Measurements from ENCODE around the gene TXNDC17.

TXNDC17 gene

DNA sequence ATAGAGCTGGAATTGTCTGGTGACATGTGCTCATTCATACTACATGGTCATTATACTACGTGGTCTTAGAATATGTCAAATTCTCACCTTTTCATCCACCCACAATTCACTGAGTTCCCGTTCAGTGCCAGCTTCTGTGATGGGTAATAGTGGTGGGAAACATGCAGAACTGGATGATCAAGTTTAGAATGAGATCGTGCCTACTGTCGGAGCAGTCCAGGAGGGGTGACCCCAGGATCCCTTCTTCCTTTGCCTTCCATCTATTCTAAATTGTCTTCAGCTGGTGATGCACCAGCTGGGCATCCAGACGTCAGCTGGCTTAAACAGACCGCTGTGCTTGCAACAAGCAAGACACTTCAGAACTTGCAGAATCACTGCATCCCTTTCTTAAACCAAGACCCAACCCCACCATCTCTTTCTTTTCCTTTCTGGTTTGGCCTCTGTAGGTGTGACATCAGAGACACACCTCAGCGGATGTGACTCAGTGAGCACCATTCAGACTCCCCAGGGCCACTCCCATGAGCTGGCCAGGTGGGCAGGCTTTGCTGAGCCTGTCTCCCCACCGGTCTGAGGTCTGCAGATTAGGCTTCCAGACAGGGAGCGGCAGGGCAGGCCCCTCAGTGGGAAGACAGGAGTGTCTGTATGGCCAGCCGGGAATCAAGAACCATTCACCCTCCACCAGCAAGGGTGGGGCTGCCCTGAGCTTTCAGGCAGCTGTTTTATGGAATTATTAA, 28.8 kb downstream of the TXNDC17 start:
- Histone ChIP-seq H3K36me3 (no peaks in the 10 kb centered on the region), H4K20me1 (peaks cover 9% of the 10 kb centered on the region; the same call in 1 of the 2 replicates), H3K9me3 (no peaks in the 10 kb centered on the region), H3K27ac (no peak overlapping the region), H3K9ac (no peak overlapping the region), H3K4me2 (no peak overlapping the region), H3K4me3 (no peak overlapping the region), H3K27me3 (peaks cover 2% of the 10 kb centered on the region; the same call in 1 of the 2 replicates), H3K4me1 (peaks cover 25% of the 10 kb centered on the region)
- TF ChIP-seq Cebpa-rat (IDR thresholded peaks at IDR 0.05) = no peak

DNA sequence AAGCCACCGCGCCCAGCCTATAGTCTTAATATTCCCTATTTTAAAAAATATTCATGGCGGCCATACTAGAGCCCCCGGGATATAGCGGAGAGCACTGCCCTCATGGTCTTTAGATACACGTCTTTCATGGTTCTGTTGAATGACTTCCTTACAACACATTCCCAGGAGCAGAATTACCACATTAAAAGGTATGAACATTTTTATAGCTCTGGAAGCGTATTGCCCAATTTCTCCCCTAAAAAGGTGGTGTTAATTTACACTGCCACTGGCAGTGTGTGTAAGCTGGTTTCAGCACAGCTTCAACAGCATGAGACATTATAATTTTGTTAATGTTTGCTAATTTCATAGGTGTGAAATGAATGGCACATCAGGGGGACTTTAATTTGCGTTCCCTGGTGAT, 29.7 kb downstream of the TXNDC17 start:
- Histone ChIP-seq H3K4me3 (no peak overlapping the region), H3K27me3 (peaks cover 11% of the 10 kb centered on the region), H4K20me1 (peaks cover 18% of the 10 kb centered on the region; the same call in 1 of the 2 replicates), H3K27ac (no peak overlapping the region), H3K4me1 (peaks cover 27% of the 10 kb centered on the region), H3K9ac (no peak overlapping the region), H3K36me3 (no peaks in the 10 kb centered on the region), H3K4me2 (no peak overlapping the region), H3K9me3 (no peaks in the 10 kb centered on the region)
- TF ChIP-seq Cebpa-rat (IDR thresholded peaks at IDR 0.05) = no peak

DNA sequence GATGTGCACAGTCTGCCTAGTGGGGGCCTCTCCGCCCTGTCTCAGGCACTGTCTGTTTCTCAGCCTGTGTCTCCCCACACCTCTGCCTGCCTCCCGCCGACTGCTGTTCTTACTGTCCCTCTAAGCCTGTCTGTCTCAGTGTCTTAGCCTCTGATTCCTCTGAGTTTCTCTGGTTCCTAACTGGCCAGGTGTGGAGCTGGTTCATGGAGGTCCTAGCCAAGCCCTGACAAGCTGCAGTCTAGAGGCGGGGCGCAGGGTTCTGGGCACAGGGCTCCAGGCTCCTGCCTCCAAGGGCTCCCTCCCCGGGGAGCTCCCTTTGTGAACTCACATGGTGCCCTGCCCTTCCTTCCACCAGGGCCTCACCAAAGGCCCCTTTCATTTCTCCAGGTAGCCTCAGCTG, 30.1 kb downstream of the TXNDC17 start:
- no peak overlapping the region for H3K27ac ChIP-seq
- TF ChIP-seq Cebpa-rat (IDR thresholded peaks at IDR 0.05) = no peak
- no peak overlapping the region for H3K4me2 ChIP-seq
- H3K9ac ChIP-seq = no peak overlapping the region
- peaks cover 16% of the 10 kb centered on the region for H3K27me3 ChIP-seq
- peaks cover 30% of the 10 kb centered on the region for H3K4me1 ChIP-seq
- no peaks in the 10 kb centered on the region for H3K36me3 ChIP-seq
- no peaks in the 10 kb centered on the region for H3K9me3 ChIP-seq
- peaks cover 22% of the 10 kb centered on the region; the same call in 1 of the 2 replicates for H4K20me1 ChIP-seq
- H3K4me3 ChIP-seq = no peak overlapping the region

DNA sequence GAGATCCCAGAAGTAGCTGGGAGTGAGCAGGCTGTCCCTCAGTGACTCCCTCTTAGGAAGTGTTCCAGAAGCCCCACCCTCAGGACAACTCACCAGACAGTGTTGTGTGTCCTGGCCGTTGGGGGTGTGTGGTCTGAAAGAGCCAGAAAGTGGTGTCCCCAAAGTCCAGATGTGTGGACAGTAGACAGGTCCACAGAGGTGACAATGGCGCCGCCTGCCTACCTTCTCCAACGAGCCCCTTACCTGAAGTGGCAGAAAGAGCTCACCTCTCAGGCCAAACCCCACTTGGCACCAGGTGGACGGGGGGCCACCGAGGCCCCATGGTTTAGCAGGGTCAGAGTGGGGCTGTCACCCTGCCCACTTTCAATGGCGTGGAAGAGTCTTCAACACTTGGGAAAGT, 30.6 kb downstream of the TXNDC17 start:
- H4K20me1 ChIP-seq = peaks cover 26% of the 10 kb centered on the region
- TF ChIP-seq Cebpa-rat (IDR thresholded peaks at IDR 0.05) = no peak
- peaks cover 27% of the 10 kb centered on the region for H3K4me1 ChIP-seq
- H3K9ac ChIP-seq = no peak overlapping the region
- H3K9me3 ChIP-seq = no peaks in the 10 kb centered on the region
- H3K36me3 ChIP-seq = no peaks in the 10 kb centered on the region
- no peak overlapping the region for H3K4me3 ChIP-seq
- H3K4me2 ChIP-seq = no peak overlapping the region
- H3K27ac ChIP-seq = no peak overlapping the region
- H3K27me3 ChIP-seq = peaks cover 20% of the 10 kb centered on the region

DNA sequence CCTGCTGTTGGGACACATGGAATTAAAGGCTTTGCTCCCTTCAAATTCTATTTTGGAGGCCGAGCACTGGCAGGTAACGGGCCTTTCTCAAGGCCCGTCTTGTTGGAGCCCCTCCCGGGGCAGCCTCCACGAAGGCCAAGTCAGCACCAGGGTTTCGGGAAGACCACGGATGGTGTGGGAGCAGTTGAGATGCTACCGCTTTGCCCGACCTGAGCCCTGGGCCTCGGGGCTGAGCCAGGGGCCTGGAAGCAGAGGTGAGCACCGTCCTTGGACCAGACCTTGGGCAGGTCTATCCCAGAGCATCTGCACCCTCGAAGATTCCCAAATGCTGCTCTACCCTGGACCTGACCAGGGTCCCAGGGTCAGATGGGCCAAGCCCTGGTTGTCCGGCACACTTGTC, 33.7 kb downstream of the TXNDC17 start:
- H3K9me3 ChIP-seq = no peaks in the 10 kb centered on the region
- H3K4me3 ChIP-seq = no peak overlapping the region
- no peak overlapping the region for H3K27ac ChIP-seq
- TF ChIP-seq Cebpa-rat (IDR thresholded peaks at IDR 0.05) = no peak
- H3K9ac ChIP-seq = no peak overlapping the region
- H3K4me1 ChIP-seq = peaks cover 38% of the 10 kb centered on the region
- no peak overlapping the region for H3K4me2 ChIP-seq
- H4K20me1 ChIP-seq = peaks cover 44% of the 10 kb centered on the region
- peaks cover 51% of the 10 kb centered on the region for H3K27me3 ChIP-seq
- no peaks in the 10 kb centered on the region for H3K36me3 ChIP-seq

DNA sequence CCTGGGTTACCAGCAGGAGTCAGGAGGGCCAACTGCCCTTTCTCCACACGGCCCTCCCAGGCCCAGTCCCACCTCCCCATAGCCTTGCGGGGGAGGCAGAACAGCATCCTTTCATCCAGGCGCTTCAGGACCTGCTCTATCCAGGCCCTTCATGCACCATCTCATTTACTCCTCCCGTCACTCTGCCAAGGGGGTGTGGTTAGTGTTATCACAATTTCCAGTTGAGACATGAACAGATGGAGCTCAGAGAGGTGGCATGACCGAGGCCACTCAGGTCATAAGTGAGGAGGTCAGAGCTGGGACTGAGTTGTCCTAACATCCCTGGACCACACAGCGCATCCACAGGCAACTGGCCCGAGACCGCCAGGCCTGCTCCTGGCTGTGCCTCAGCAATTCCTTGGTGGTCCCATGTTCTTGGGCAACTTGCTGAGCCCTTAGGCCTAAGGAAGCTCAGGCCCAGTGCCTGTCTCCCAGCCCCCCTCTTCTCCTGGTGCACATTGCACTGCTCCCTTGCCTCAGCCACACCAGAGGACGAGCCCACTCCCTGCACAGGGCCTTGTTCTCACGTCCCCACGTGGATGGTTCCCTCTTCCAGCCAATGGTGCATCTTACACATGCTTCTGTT, 34.5 kb downstream of the TXNDC17 start:
- H3K4me1 ChIP-seq = peaks cover 46% of the 10 kb centered on the region
- H4K20me1 ChIP-seq = peaks cover 44% of the 10 kb centered on the region
- no peak overlapping the region for H3K27ac ChIP-seq
- no peak overlapping the region for H3K9ac ChIP-seq
- no peak for TF ChIP-seq Cebpa-rat (IDR thresholded peaks at IDR 0.05)
- no peak overlapping the region for H3K4me3 ChIP-seq
- H3K36me3 ChIP-seq = no peaks in the 10 kb centered on the region
- H3K9me3 ChIP-seq = no peaks in the 10 kb centered on the region
- peaks cover 51% of the 10 kb centered on the region for H3K27me3 ChIP-seq
- H3K4me2 ChIP-seq = peak overlapping the region; percentile 39

DNA sequence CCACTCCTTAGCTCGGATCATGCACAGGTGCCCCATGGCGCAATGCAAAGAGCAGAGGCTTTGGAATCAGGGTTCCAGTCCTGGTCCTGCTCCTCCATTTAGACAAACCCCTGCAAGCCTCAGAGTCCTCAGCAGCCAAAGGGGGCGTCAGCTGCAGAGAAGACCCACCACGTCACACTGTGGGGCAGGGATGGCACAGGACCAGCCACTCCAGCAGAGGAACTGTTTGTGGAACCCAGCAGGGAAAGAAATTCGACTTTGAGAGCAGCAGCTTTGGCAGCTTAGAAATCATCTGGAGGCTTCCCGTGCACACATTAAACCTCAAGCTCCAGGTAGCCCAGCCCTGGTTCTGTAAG, 35.9 kb downstream of the TXNDC17 start:
- no peak overlapping the region for H3K9ac ChIP-seq
- peaks cover 44% of the 10 kb centered on the region for H4K20me1 ChIP-seq
- peaks cover 56% of the 10 kb centered on the region for H3K27me3 ChIP-seq
- no peak for TF ChIP-seq Cebpa-rat (IDR thresholded peaks at IDR 0.05)
- H3K4me2 ChIP-seq = peak overlapping the region; percentile 70
- H3K27ac ChIP-seq = no peak overlapping the region
- H3K36me3 ChIP-seq = no peaks in the 10 kb centered on the region
- H3K9me3 ChIP-seq = no peaks in the 10 kb centered on the region
- no peak overlapping the region for H3K4me3 ChIP-seq
- H3K4me1 ChIP-seq = peaks cover 59% of the 10 kb centered on the region

DNA sequence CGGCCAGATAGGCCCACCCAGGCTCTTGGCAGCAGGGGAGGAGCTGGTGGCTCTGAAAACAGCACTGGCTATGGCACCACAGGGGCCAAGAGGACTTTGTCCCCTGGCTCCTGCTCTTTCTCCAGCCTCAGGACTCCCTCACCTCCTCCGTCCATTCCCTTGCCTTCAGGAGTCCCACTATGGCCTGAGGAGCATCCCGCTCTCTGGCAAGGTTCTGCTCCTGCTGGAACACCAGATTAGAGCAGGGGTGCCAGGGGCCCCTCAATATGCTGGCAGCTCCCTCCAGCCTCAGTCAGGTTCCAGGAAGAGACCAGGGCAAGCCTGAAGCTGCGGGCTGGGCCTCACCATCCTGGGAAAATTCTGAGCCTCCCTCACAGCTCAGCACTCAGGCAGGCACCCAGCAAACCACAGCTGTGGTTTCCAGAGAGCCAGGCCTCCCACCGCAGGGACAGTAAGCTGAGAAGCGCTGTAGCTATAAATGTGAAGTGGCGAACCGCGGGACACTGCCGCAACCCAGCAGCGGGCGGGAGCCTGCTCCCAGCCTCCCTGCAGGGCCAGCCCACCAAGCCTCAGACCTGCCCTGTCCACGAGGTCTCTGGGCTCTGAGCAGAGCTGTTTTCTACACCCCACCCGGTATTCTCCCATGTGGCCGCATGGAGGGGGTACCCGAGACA, 36.4 kb downstream of the TXNDC17 start:
- Histone ChIP-seq H3K4me3 (no peak overlapping the region), H4K20me1 (peaks cover 44% of the 10 kb centered on the region), H3K9ac (no peak overlapping the region), H3K9me3 (no peaks in the 10 kb centered on the region), H3K36me3 (no peaks in the 10 kb centered on the region), H3K27me3 (peaks cover 58% of the 10 kb centered on the region), H3K4me1 (peaks cover 59% of the 10 kb centered on the region), H3K27ac (no peak overlapping the region), H3K4me2 (peak overlapping the region; percentile 70)
- no peak for TF ChIP-seq Cebpa-rat (IDR thresholded peaks at IDR 0.05)

DNA sequence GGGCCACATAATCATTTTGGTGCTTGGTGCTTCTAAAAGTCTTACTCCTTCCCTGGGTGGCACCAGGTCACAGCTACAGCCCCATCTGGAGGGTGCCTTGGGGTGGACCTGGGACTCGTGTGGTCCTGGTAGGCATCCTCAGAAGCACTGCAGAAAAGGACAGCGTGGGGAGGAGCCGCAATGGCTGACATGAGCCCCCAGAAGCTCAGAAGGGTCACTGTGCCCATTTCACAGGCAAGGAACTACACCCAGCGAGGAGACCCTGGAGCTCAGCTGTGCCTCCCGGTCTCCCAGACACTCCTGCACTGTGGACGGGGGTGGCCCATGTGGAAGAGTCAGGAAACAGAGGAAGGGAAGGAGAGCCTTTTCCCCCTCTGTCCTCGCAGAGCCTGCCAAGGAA, 37.1 kb downstream of the TXNDC17 start:
- no peak overlapping the region for H3K27ac ChIP-seq
- peaks cover 58% of the 10 kb centered on the region for H3K27me3 ChIP-seq
- no peak for TF ChIP-seq Cebpa-rat (IDR thresholded peaks at IDR 0.05)
- H3K9ac ChIP-seq = no peak overlapping the region
- peaks cover 59% of the 10 kb centered on the region for H3K4me1 ChIP-seq
- H3K36me3 ChIP-seq = no peaks in the 10 kb centered on the region
- peak overlapping the region; percentile 70 for H3K4me2 ChIP-seq
- H3K9me3 ChIP-seq = no peaks in the 10 kb centered on the region
- no peak overlapping the region for H3K4me3 ChIP-seq
- H4K20me1 ChIP-seq = peaks cover 44% of the 10 kb centered on the region

DNA sequence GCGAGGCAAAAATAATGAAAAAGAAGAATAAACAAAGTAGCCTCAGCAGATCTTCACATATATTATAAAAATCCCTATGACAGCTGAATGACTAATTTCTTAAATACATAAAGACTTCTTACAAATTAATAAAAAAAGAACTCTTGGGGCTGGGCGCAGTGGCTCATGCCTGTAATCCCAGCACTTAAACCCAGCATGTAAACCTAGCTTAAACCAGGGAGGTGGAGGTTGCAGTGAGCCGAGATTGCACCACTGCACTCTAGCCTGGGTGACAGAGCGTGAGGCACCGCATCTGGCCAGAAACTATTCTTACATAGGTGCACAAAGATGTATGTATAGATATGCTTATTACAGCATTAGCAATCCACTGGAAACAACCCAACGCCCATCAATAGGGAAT, 38.4 kb downstream of the TXNDC17 start:
- no peak for TF ChIP-seq Cebpa-rat (IDR thresholded peaks at IDR 0.05)
- Histone ChIP-seq H3K9ac (no peak overlapping the region), H3K9me3 (no peaks in the 10 kb centered on the region), H3K4me2 (0 out of 2 replicates have a peak overlapping the region, but pooled peaks have one; percentile 66), H3K4me1 (peaks cover 59% of the 10 kb centered on the region), H3K4me3 (no peak overlapping the region), H4K20me1 (peaks cover 44% of the 10 kb centered on the region), H3K27me3 (peaks cover 58% of the 10 kb centered on the region), H3K27ac (no peak overlapping the region), H3K36me3 (no peaks in the 10 kb centered on the region)

All from BLaER1 (cell line).